ENCODE data around the gene RFPL4A. TPM values are rescaled to one million over a fixed set of nuclear protein-coding genes. Genes with fewer than 3 reads are reported as not detected.
"Not testable (repeated sequence)": the region's sequence is repeated elsewhere in the genome, so short reads cannot be mapped to it uniquely, and the experiment has no call there.

The RFPL4A gene
- total RNA-seq, 1 donor from 2014 or later = not detected

GRCh38 chr19:55720214-55720746 is 38.6 kb upstream of the RFPL4A start:
- no peak for TF ChIP-seq CTCF (conservative IDR thresholded peaks at IDR 0.05)
- H3K9me3 Mint-ChIP-seq = peaks cover 17% of the 10 kb centered on the region
- no peaks in the 10 kb centered on the region for H3K36me3 Mint-ChIP-seq
- H3K4me3 Mint-ChIP-seq = no peak overlapping the region
- no peaks in the 10 kb centered on the region for H3K27me3 Mint-ChIP-seq
- H3K27ac Mint-ChIP-seq = no peak overlapping the region
- H3K4me1 Mint-ChIP-seq (ENCODE audit: unreplicated experiment) = no peaks in the 10 kb centered on the region
- no peak for DNase-seq (ENCODE audit: extremely low spot score, unreplicated experiment)

- Mint-ChIP-seq H3K36me3 (no peaks in the 10 kb centered on the region), H3K9me3 (peaks cover 17% of the 10 kb centered on the region)
These were observed 38.1 kb upstream of the RFPL4A start for GRCh38 chr19:55720801-55721200.

GRCh38 chr19:55723491-55723890 is 35.4 kb upstream of the RFPL4A start:
- DNase-seq (ENCODE audit: extremely low spot score, unreplicated experiment) = no peak
- H3K27ac Mint-ChIP-seq = no peak overlapping the region

More at GRCh38 chr19:55720801-55721200, 38.1 kb upstream of the RFPL4A start:
- no peak for DNase-seq (ENCODE audit: extremely low spot score, unreplicated experiment)
- Mint-ChIP-seq H3K27ac (no peak overlapping the region), H3K4me1 (ENCODE audit: unreplicated experiment) (no peaks in the 10 kb centered on the region), H3K27me3 (no peaks in the 10 kb centered on the region), H3K4me3 (no peak overlapping the region)
- no peak for TF ChIP-seq CTCF (conservative IDR thresholded peaks at IDR 0.05)

GRCh38 chr19:55730378-55730777 is 28.5 kb upstream of the RFPL4A start:
- not testable (repeated sequence) for H3K9me3 Mint-ChIP-seq; H3K4me1 Mint-ChIP-seq (ENCODE audit: unreplicated experiment); DNase-seq (ENCODE audit: extremely low spot score, unreplicated experiment); H3K27ac Mint-ChIP-seq; H3K36me3 Mint-ChIP-seq; H3K4me3 Mint-ChIP-seq; H3K27me3 Mint-ChIP-seq

More at GRCh38 chr19:55723491-55723890, 35.4 kb upstream of the RFPL4A start:
- Mint-ChIP-seq H3K4me1 (ENCODE audit: unreplicated experiment) (no peaks in the 10 kb centered on the region), H3K4me3 (no peak overlapping the region), H3K36me3 (no peaks in the 10 kb centered on the region), H3K27me3 (no peaks in the 10 kb centered on the region), H3K9me3 (peaks cover 20% of the 10 kb centered on the region)
- TF ChIP-seq CTCF (conservative IDR thresholded peaks at IDR 0.05) = no peak

- no peak for DNase-seq (ENCODE audit: extremely low spot score, unreplicated experiment)
- H3K27me3 Mint-ChIP-seq = no peaks in the 10 kb centered on the region
- no peaks in the 10 kb centered on the region for H3K4me1 Mint-ChIP-seq (ENCODE audit: unreplicated experiment)
- H3K9me3 Mint-ChIP-seq = peaks cover 11% of the 10 kb centered on the region
- no peaks in the 10 kb centered on the region for H3K36me3 Mint-ChIP-seq
- H3K27ac Mint-ChIP-seq = no peak within 1 kb of the TSS
- H3K4me3 Mint-ChIP-seq = no peak within 1 kb of the TSS
- no peak for TF ChIP-seq CTCF (conservative IDR thresholded peaks at IDR 0.05)
These were observed 20.6 kb upstream of the RFPL4A start, which contains the start of gene NLRP9 for GRCh38 chr19:55738302-55738701. NLRP9 (minus strand) TSS chr19:55738402; CDS start chr19:55738374, 28 bp downstream.

GRCh38 chr19:55750715-55751114 is 8.2 kb upstream of the RFPL4A start:
- H3K27me3 Mint-ChIP-seq = no peaks in the 10 kb centered on the region
- DNase-seq (ENCODE audit: extremely low spot score, unreplicated experiment) = no peak
- no peak overlapping the region for H3K4me3 Mint-ChIP-seq
- no peaks in the 10 kb centered on the region for H3K36me3 Mint-ChIP-seq
- H3K9me3 Mint-ChIP-seq = peaks cover 3% of the 10 kb centered on the region
- H3K4me1 Mint-ChIP-seq (ENCODE audit: unreplicated experiment) = no peaks in the 10 kb centered on the region
- no peak overlapping the region for H3K27ac Mint-ChIP-seq
- TF ChIP-seq CTCF (conservative IDR thresholded peaks at IDR 0.05) = no peak
